CD8-positive, alpha-beta memory T cell (primary cell): ENCODE results near the gene FRS3. TPM values are rescaled to one million over a fixed set of nuclear protein-coding genes. Genes with fewer than 3 reads are reported as not detected.
A peak's percentile ranks its signal among the peaks of the same experiment; 100 is the strongest.

ENCODE experiments used
- CTCF ChIA-PET: fragments of 350-600 bp; sonication (Branson Sonifier 250); formaldehyde crosslinking; loops from one replicate; lab custom pipeline; 2021; ENCODE audit warnings: antibody characterized with exemption; lab: Charles Lee
- POLR2A ChIA-PET: fragments of 350-600 bp; sonication (Branson Sonifier 250); formaldehyde crosslinking; loops from one replicate; lab custom pipeline; 2021; ENCODE audit warnings: antibody characterized with exemption; lab: Charles Lee
- DNase-seq, 5 donors: peaks; one replicate each; pipeline versions ENCODE4 v3.0.0 to v3.0.0-alpha.2; 2020 to 2022; ENCODE audit warnings: mixed read lengths in 1 of 5
- H3K27ac ChIP-seq: one replicate; pipeline ENCODE4 v1.7.0; 2013; ENCODE audit warnings: low read depth, mild to moderate bottlenecking, low read length, moderate library complexity
- H3K27me3 ChIP-seq: 2 replicates; pipeline ENCODE4 v1.7.0; 2013; ENCODE audit warnings: low read length, mild to moderate bottlenecking; ENCODE audit not compliant: insufficient read depth, poor library complexity, severe bottlenecking
- H3K36me3 ChIP-seq: 2 replicates; pipeline ENCODE4 v1.7.0; 2013; ENCODE audit warnings: mild to moderate bottlenecking, low read length, moderate library complexity; ENCODE audit not compliant: insufficient read depth
- H3K4me1 ChIP-seq: 2 replicates; pipeline ENCODE4 v1.7.0; 2013; ENCODE audit warnings: mild to moderate bottlenecking, low read length, moderate library complexity; ENCODE audit not compliant: insufficient read depth
- H3K4me3 ChIP-seq: 2 replicates; pipeline ENCODE4 v1.7.0; 2013; ENCODE audit warnings: mild to moderate bottlenecking, low read length
- H3K9me3 ChIP-seq: 2 replicates; pipeline ENCODE4 v1.7.0; 2013; ENCODE audit warnings: mild to moderate bottlenecking, low read length
- H3K27ac Mint-ChIP-seq, 8 donors: one replicate each; pipeline ENCODE4 v1.8.0; 2020 to 2021; ENCODE audit warnings: mixed read lengths in 8 of 8, mild to moderate bottlenecking in 6 of 8, inconsistent platforms in 3 of 8, moderate library complexity in 3 of 8
- H3K27me3 Mint-ChIP-seq, 2 donors: one replicate each; pipeline ENCODE4 v1.8.0; 2020 to 2021; ENCODE audit warnings: mixed read lengths in 2 of 2, mild to moderate bottlenecking in 1 of 2, moderate library complexity in 1 of 2
- H3K36me3 Mint-ChIP-seq, 3 donors: one replicate each; pipeline ENCODE4 v1.8.0; 2020 to 2021; ENCODE audit warnings: mixed read lengths in 3 of 3, inconsistent platforms in 1 of 3, mild to moderate bottlenecking in 1 of 3
- H3K4me1 Mint-ChIP-seq, 3 donors: one replicate each; pipeline ENCODE4 v1.8.0; 2020 to 2021; ENCODE audit warnings: mixed read lengths in 3 of 3, inconsistent platforms in 1 of 3, mild to moderate bottlenecking in 1 of 3
- H3K4me3 Mint-ChIP-seq, 7 donors: one replicate each; pipeline ENCODE4 v1.8.0; 2020 to 2021; ENCODE audit warnings: mixed read lengths in 7 of 7, mild to moderate bottlenecking in 6 of 7, moderate library complexity in 4 of 7, inconsistent platforms in 2 of 7
- H3K9me3 Mint-ChIP-seq, 5 donors: one replicate each; pipeline ENCODE4 v1.8.0; 2020 to 2022; ENCODE audit warnings: mixed read lengths in 5 of 5, mild to moderate bottlenecking in 3 of 5, moderate library complexity in 2 of 5, inconsistent platforms in 1 of 5
- polyA plus RNA-seq: library from polyadenylated mRNA; unstranded; fragments of 300-500 nt; fragmentation: Illumina TruSeq; gene quantifications from one replicate; pipeline ENCODE4 v1.2.3, GENCODE V29; 2021
- total RNA-seq, 2 experiments: library from RNA; stranded (reverse); gene quantifications; one replicate each; pipeline ENCODE4 v1.2.3, GENCODE V29; 2021

Gene FRS3
- total and polyA plus RNA-seq, 3 experiments from 2014 or later: 3.7 to 4.0 (median 4.0) TPM

DNA sequence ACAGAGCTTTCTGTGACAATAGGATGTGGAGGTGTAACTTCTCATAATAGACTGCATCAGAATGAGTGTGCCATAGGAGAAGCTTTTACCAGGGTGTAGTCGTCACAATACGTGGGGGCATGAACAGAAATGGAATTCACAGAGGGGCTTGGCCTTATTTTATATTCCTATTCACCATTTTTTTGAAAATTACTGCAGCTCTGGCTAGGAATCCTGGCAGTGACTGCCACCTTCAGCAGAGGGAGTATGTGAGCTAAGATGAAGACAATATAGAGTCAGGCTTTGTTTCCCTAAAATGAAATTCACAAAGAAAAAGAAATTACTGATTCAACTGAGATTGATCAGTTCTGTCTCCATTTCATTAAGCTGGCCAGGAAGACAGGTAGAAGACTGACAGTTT is 21.7 kb upstream of the FRS3 start:
- H3K4me3 Mint-ChIP-seq: no peak overlapping the region

GRCh38 chr6:41799559-41799911 is 19.8 kb upstream of the FRS3 start:
- H3K4me3 Mint-ChIP-seq: no peak overlapping the region
- H3K9me3 Mint-ChIP-seq: no peaks in the 10 kb centered on the region
- Histone ChIP-seq H3K9me3 (no peaks in the 10 kb centered on the region), H3K27me3 (no peaks in the 10 kb centered on the region), H3K4me1 (no peaks in the 10 kb centered on the region), H3K36me3 (no peaks in the 10 kb centered on the region), H3K4me3 (no peak overlapping the region), H3K27ac (no peak overlapping the region)
- peaks cover 0 to 27% (median 3%) of the 10 kb centered on the region in 3 donors for H3K36me3 Mint-ChIP-seq
- H3K27ac Mint-ChIP-seq: no peak overlapping the region
- ChIA-PET POLR2A (no interaction called here), CTCF (interaction anchor here (1.2 kb wide), 1 partner anchor 12 kb away, joined by 4 read pairs; the partner anchor contains the start of gene TOMM6)
- no peaks in the 10 kb centered on the region for H3K27me3 Mint-ChIP-seq
- DNase-seq: no peak
- no peaks in the 10 kb centered on the region for H3K4me1 Mint-ChIP-seq

More for the DNA sequence above, 21.7 kb upstream of the FRS3 start:
- no peak overlapping the region for H3K27ac ChIP-seq
- Mint-ChIP-seq H3K9me3 (no peaks in the 10 kb centered on the region), H3K4me1 (no peaks in the 10 kb centered on the region), H3K36me3 (peaks cover 0 to 17% (median 3%) of the 10 kb centered on the region in 3 donors), H3K27me3 (no peaks in the 10 kb centered on the region), H3K27ac (peak overlapping the region in 1 of 8 donors; percentile 72)
- H3K27me3 ChIP-seq: no peaks in the 10 kb centered on the region
- DNase-seq: no peak
- POLR2A ChIA-PET: no interaction called here
- no peaks in the 10 kb centered on the region for H3K4me1 ChIP-seq
- no peaks in the 10 kb centered on the region for H3K36me3 ChIP-seq
- CTCF ChIA-PET: no interaction called here
- no peaks in the 10 kb centered on the region for H3K9me3 ChIP-seq
- H3K4me3 ChIP-seq: no peak overlapping the region

DNA sequence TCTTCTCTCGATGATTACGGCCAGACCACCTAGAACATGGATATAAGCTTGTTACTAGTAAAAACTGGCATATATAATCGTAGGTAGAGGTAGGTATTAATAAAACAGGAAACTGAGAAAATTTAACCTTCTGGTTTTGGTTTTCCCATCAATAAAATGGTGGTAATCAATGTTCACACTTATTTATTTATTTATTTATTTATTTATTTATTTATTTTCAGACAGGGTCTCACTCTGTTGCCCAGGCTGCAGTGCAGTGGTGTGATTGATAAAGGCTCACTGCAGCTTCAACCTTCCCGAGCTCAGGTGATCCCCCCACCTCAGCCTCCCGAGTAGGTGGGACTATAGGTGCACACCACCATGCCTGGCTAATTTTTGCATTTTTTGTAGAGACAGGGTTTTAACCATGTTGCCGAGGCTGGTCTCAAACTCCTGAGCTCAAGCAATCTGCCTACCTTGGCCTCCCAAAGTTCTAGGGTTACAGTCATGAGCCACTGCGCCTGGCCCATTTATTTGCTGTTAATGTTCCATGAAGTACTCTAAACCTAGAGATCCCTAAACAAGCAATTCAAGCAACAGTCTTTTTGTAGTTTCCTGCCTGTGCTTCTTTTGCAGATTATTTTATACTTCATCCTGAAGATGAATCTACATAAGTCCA is 19.3 kb upstream of the FRS3 start:
- POLR2A ChIA-PET: no interaction called here
- Histone ChIP-seq H3K27ac (no peak overlapping the region), H3K4me1 (no peaks in the 10 kb centered on the region), H3K27me3 (no peaks in the 10 kb centered on the region), H3K36me3 (no peaks in the 10 kb centered on the region), H3K4me3 (no peak overlapping the region), H3K9me3 (no peaks in the 10 kb centered on the region)
- no peaks in the 10 kb centered on the region for H3K27me3 Mint-ChIP-seq
- H3K9me3 Mint-ChIP-seq: no peaks in the 10 kb centered on the region
- H3K4me3 Mint-ChIP-seq: no peak overlapping the region
- CTCF ChIA-PET: interaction anchor here (1.2 kb wide), 1 partner anchor 12 kb away, joined by 4 read pairs; the partner anchor contains the start of gene TOMM6
- H3K36me3 Mint-ChIP-seq: peaks cover 0 to 30% (median 1%) of the 10 kb centered on the region in 3 donors
- H3K4me1 Mint-ChIP-seq: no peaks in the 10 kb centered on the region
- DNase-seq: no peak
- peak overlapping the region in 1 of 8 donors; percentile 41 for H3K27ac Mint-ChIP-seq

GRCh38 chr6:41796474-41796873 is 16.8 kb upstream of the FRS3 start:
- Histone ChIP-seq H3K27ac (no peak overlapping the region), H3K9me3 (no peaks in the 10 kb centered on the region), H3K36me3 (peaks cover 12% of the 10 kb centered on the region), H3K27me3 (no peaks in the 10 kb centered on the region), H3K4me1 (no peaks in the 10 kb centered on the region), H3K4me3 (no peak overlapping the region)
- no peak for DNase-seq
- Mint-ChIP-seq H3K27me3 (no peaks in the 10 kb centered on the region), H3K9me3 (no peaks in the 10 kb centered on the region), H3K27ac (no peak overlapping the region), H3K4me3 (no peak overlapping the region), H3K36me3 (peaks cover 0 to 49% (median 5%) of the 10 kb centered on the region in 3 donors), H3K4me1 (peaks cover 0 to 3% (median 0%) of the 10 kb centered on the region in 3 donors)
- ChIA-PET CTCF (no interaction called here), POLR2A (no interaction called here)

DNA sequence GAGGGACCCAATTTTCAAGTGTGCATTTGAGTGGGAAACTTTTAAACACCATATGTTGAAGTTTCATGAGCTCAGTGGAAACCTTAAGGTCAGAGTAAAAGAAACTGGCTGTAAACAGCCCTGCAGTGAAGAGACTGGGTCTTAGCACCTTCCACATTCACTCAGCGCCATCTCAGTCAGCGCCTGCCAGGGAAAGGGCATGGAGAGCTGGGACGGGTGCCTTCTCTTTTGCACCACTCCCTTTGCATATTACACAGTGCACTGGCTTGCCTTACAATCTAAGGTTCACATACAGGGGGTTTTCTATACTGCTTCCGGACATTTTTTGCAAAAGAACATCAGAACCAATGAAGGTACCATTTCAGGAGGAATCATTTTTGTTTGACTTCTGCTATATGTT is 12.3 kb upstream of the FRS3 start:
- POLR2A ChIA-PET: no interaction called here
- H3K27ac ChIP-seq: no peak overlapping the region
- Mint-ChIP-seq H3K27me3 (no peaks in the 10 kb centered on the region), H3K4me3 (peak overlapping the region in 1 of 7 donors; percentile 50), H3K36me3 (peaks cover 0 to 72% (median 14%) of the 10 kb centered on the region in 3 donors), H3K27ac (peak overlapping the region in 1 of 8 donors; percentile 64), H3K9me3 (no peaks in the 10 kb centered on the region), H3K4me1 (peaks cover 7 to 24% (median 17%) of the 10 kb centered on the region in 3 donors)
- DNase-seq: no peak
- H3K9me3 ChIP-seq: no peaks in the 10 kb centered on the region
- no peak overlapping the region for H3K4me3 ChIP-seq
- H3K36me3 ChIP-seq: peaks cover 32% of the 10 kb centered on the region
- CTCF ChIA-PET: interaction anchor here (1.3 kb wide), 1 partner anchor 11 kb away, joined by 3 read pairs; the partner anchor contains the start of gene PRICKLE4
- no peaks in the 10 kb centered on the region for H3K4me1 ChIP-seq
- H3K27me3 ChIP-seq: no peaks in the 10 kb centered on the region

- Mint-ChIP-seq H3K27me3 (no peaks in the 10 kb centered on the region), H3K4me3 (peak overlapping the region in 1 of 7 donors; percentile 9), H3K4me1 (peaks cover 7 to 24% (median 17%) of the 10 kb centered on the region in 3 donors), H3K9me3 (no peaks in the 10 kb centered on the region), H3K27ac (peak overlapping the region in 2 of 8 donors; percentile 12 to 37), H3K36me3 (peaks cover 0 to 70% (median 13%) of the 10 kb centered on the region in 3 donors)
- H3K4me3 ChIP-seq: no peak overlapping the region
- no peak overlapping the region for H3K27ac ChIP-seq
- H3K27me3 ChIP-seq: no peaks in the 10 kb centered on the region
- DNase-seq: no peak
- CTCF ChIA-PET: interaction anchor here (1.3 kb wide), 1 partner anchor 10 kb away, joined by 3 read pairs; the partner anchor contains the start of gene PRICKLE4
- H3K9me3 ChIP-seq: no peaks in the 10 kb centered on the region
- POLR2A ChIA-PET: no interaction called here
- H3K36me3 ChIP-seq: peaks cover 32% of the 10 kb centered on the region
- H3K4me1 ChIP-seq: no peaks in the 10 kb centered on the region
Measured at GRCh38 chr6:41791305-41791704, 11.6 kb upstream of the FRS3 start.

DNA sequence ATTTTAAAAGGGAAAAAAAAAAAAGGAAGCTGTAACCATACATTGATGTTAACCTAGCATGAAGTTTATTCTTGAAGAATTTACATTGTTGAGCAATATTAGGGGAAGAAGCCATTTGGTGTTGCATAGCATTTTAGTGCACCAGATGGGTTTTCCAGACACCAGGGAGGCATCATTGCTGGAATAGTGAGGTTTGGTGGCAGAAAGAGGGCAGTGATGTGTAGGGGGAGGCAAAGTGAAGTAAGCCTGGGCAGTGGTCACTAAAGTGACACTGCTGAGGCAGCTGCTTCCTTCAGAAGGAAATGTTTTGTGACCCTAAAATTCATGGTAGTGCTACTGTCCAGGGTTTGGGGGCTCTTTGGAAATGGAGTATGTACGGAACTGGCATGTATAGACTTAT is 10.3 kb upstream of the FRS3 start:
- peak overlapping the region in 1 of 7 donors; percentile 83 for H3K4me3 Mint-ChIP-seq
- peaks cover 9 to 28% (median 21%) of the 10 kb centered on the region in 3 donors for H3K4me1 Mint-ChIP-seq
- H3K36me3 Mint-ChIP-seq: peaks cover 0 to 63% (median 13%) of the 10 kb centered on the region in 3 donors
- Histone ChIP-seq H3K27ac (no peak overlapping the region), H3K4me1 (peaks cover 7% of the 10 kb centered on the region), H3K27me3 (no peaks in the 10 kb centered on the region), H3K4me3 (no peak overlapping the region), H3K36me3 (peaks cover 32% of the 10 kb centered on the region), H3K9me3 (no peaks in the 10 kb centered on the region)
- H3K27me3 Mint-ChIP-seq: no peaks in the 10 kb centered on the region
- H3K9me3 Mint-ChIP-seq: no peaks in the 10 kb centered on the region
- ChIA-PET POLR2A (no interaction called here), CTCF (interaction anchor here (11.2 kb wide), 1 partner anchor 256 kb away, joined by 175 read pairs; the partner anchor contains the start of gene TAF8)
- DNase-seq: no peak
- H3K27ac Mint-ChIP-seq: peak overlapping the region in 3 of 8 donors; percentile 32 to 88 (median 83)

DNA sequence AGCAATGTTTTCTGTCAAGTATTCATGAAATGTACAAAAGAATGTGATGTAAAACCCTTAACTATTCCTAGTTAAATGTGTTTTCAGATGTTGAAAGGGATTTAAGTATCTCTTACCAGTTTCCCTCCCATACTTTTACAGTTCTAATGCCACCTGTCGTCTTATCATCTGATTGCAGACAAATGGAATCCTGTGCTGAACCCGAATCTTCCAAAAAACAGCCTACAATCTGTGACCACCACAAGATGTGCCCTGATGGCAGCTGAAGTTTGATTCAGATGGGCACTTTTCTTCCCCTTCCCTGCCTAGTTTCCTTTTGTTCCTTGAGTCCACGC is 9.7 kb upstream of the FRS3 start:
- Histone ChIP-seq H3K9me3 (no peaks in the 10 kb centered on the region), H3K27me3 (no peaks in the 10 kb centered on the region), H3K36me3 (peaks cover 32% of the 10 kb centered on the region), H3K4me1 (peaks cover 7% of the 10 kb centered on the region), H3K4me3 (no peak overlapping the region), H3K27ac (no peak overlapping the region)
- ChIA-PET POLR2A (no interaction called here), CTCF (interaction anchor here (11.2 kb wide), 1 partner anchor 257 kb away, joined by 175 read pairs; the partner anchor contains the start of gene TAF8)
- H3K9me3 Mint-ChIP-seq: no peaks in the 10 kb centered on the region
- H3K27me3 Mint-ChIP-seq: no peaks in the 10 kb centered on the region
- peak overlapping the region in 6 of 8 donors; percentile 13 to 94 (median 82) for H3K27ac Mint-ChIP-seq
- H3K36me3 Mint-ChIP-seq: peaks cover 0 to 57% (median 13%) of the 10 kb centered on the region in 3 donors
- peaks cover 9 to 31% (median 21%) of the 10 kb centered on the region in 3 donors for H3K4me1 Mint-ChIP-seq
- H3K4me3 Mint-ChIP-seq: peak overlapping the region; percentile 68 to 97 (median 83)
- no peak for DNase-seq
